ENCODE measurements around the gene UTS2B. TPM values are rescaled to one million over a fixed set of nuclear protein-coding genes. Genes with fewer than 3 reads are reported as not detected.

UTS2B gene
- total and polyA plus RNA-seq, 9 of the 15 experiments (the other 6 are each of a cell fraction or from before 2014, with no cell fraction given) = 0.06 TPM; not detected in 8

DNA sequence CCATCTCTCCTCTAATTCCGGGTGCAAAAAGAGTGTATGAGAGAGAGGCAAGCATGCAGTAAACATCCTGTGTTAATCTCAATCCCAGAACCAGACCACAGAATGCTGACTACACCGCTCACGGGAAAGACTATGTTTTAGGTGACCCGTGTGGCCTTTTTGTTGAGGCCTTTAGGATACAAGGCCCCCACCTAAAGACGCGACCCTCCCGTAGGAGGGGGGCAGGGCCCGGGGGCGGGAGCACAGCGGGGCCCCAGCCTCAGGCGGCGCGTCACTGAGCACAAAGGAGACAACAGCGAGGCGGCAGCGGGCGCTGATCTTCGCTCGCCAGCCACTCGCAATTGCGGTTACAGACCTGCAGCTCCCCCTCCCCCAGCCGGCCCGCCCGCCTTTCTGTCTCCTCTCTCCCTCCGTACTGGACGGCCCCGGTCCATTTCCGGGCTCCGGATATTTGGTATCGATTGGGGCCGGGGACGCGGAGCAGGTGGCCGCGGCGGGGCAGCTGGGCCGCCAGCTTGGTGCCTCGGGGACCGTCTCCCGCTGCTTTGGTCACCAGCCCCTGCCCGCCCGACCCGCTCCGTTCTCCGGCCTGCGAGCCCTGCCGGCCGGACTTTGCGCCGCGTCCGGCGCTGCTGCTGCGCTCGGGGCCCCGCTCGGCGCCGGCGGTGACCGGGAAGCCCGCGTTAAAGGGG, 1.2 kb downstream of the UTS2B start, which contains the start of gene CCDC50 (continued):
- no peak for TF ChIP-seq CHD7 (IDR thresholded peaks at IDR 0.05; ENCODE audit: low read depth, low read length)
- no peak for TF ChIP-seq TSHZ1 (CRISPR knock-in tag; IDR thresholded peaks at IDR 0.05)
- TF ChIP-seq TAF9B (IDR thresholded peaks at IDR 0.05; ENCODE audit: partially characterized antibody) = no peak
- no peak for TF ChIP-seq KAT2B (IDR thresholded peaks at IDR 0.05; ENCODE audit: low read depth, low read length)
- TF ChIP-seq PPARD (CRISPR knock-in tag; IDR thresholded peaks at IDR 0.05) = no peak
- no peak for TF ChIP-seq HMG20A (CRISPR knock-in tag; conservative IDR thresholded peaks at IDR 0.05)
- no peak for TF ChIP-seq TSC22D4 (tag; IDR thresholded peaks at IDR 0.05)
- peak; percentile 6; the same call in 1 of the 2 replicates for TF ChIP-seq TEAD4 (IDR thresholded peaks at IDR 0.05; ENCODE audit: low read length)
- no peak for TF ChIP-seq TEAD4 (CRISPR knock-in tag; IDR thresholded peaks at IDR 0.05; ENCODE audit: borderline replicate concordance)
- no peak for TF ChIP-seq TCF7L2 (IDR thresholded peaks at IDR 0.05; ENCODE audit: low read depth, low read length)

Measured in K562 (cell line).